Thyroid gland (tissue), 4 donors: ENCODE data around the gene FRMD4A.

Experiments used
- POLR2A ChIP-seq, 2 donors: fragments of 450-650 bp; IDR thresholded peaks; one replicate each; pipeline ENCODE4 v1.6.1; 2017; ENCODE audit warnings: antibody characterized with exemption in 2 of 2, mild to moderate bottlenecking in 2 of 2, moderate library complexity in 1 of 2
- TF ChIP-seq, protein P1 (sequence below), 6 experiments: fragments of 200-600 bp in 3 of 6; fragments of 450-650 bp in 3 of 6; sonication (generic) in 3 of 6; IDR thresholded peaks; one replicate each; pipeline ENCODE4 v1.5.1; 2016 to 2019; ENCODE audit warnings: antibody characterized with exemption in 6 of 6, mild to moderate bottlenecking in 2 of 6, inconsistent platforms in 1 of 6, moderate library complexity in 1 of 6

DNA sequence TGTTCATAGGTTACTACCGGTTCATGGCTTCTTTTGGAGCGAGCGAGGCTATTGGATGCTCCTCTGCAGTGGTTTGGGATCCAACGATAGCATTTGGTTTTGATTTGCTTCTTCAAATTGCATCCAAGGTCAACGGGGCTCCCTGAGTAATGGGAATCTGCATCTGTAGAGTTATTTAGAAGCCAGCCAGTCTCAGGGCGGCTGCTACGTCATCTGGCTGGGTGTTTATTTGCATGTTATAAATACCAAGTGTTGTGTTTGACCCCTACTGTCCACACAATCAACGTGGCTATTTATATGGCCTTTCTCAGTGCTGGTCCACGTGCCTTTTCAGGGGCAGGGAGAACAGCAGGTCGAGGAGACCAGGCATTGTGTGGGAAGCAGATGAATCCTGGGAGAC is 606.2 kb downstream of the FRMD4A start:
- TF ChIP-seq, protein P1, sequence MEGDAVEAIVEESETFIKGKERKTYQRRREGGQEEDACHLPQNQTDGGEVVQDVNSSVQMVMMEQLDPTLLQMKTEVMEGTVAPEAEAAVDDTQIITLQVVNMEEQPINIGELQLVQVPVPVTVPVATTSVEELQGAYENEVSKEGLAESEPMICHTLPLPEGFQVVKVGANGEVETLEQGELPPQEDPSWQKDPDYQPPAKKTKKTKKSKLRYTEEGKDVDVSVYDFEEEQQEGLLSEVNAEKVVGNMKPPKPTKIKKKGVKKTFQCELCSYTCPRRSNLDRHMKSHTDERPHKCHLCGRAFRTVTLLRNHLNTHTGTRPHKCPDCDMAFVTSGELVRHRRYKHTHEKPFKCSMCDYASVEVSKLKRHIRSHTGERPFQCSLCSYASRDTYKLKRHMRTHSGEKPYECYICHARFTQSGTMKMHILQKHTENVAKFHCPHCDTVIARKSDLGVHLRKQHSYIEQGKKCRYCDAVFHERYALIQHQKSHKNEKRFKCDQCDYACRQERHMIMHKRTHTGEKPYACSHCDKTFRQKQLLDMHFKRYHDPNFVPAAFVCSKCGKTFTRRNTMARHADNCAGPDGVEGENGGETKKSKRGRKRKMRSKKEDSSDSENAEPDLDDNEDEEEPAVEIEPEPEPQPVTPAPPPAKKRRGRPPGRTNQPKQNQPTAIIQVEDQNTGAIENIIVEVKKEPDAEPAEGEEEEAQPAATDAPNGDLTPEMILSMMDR (IDR thresholded peaks at IDR 0.05) = no peak
- no peak for TF ChIP-seq POLR2A (IDR thresholded peaks at IDR 0.05)
